H1 (cell line): ENCODE results near the gene WSCD1. TPM values are rescaled to one million over a fixed set of nuclear protein-coding genes. Genes with fewer than 3 reads are reported as not detected.

Source experiments
- CTCF ChIA-PET: fragments of 300-600 bp; sonication (Branson Sonifier 250); formaldehyde crosslinking; loops from one replicate; lab custom pipeline; 2021; ENCODE audit not compliant: partially characterized antibody; lab: Charles Lee
- POLR2A ChIA-PET: fragments of 300-600 bp; sonication (Branson Sonifier 250); formaldehyde crosslinking; loops from one replicate; lab custom pipeline; 2021; ENCODE audit warnings: inconsistent platforms; ENCODE audit not compliant: partially characterized antibody; lab: Charles Lee
- DNase-seq, 2 experiments: peaks; one replicate each; pipeline versions ENCODE4 v3.0.0 to v3.0.0-alpha.2; 2010 to 2022; ENCODE audit warnings: low spot score in 2 of 2, low read depth in 1 of 2, mixed read lengths in 1 of 2
- FAIRE-seq: peaks from 2 replicates; lab custom pipeline; 2011; peaks lifted over from hg19 to GRCh38; lab: Jason Lieb, UNC
- H2AFZ ChIP-seq: 2 replicates; pipeline ENCODE4 v1.8.1; 2012; ENCODE audit warnings: low read length, inconsistent platforms
- H2AK5ac ChIP-seq: 2 replicates; pipeline ENCODE4 v1.6.1; 2013; ENCODE audit warnings: low read depth, low read length
- H2BK120ac ChIP-seq: replicated peaks from 2 replicates; pipeline ENCODE3; 2013; ENCODE audit warnings: low read depth, low read length, inconsistent platforms
- H2BK12ac ChIP-seq: 2 replicates; pipeline ENCODE4 v1.6.1; 2013; ENCODE audit warnings: low read depth, low read length
- H2BK15ac ChIP-seq: 2 replicates; pipeline ENCODE4 v1.6.1; 2013; ENCODE audit warnings: low read length
- H2BK20ac ChIP-seq: 2 replicates; pipeline ENCODE4 v1.6.1; 2013; ENCODE audit warnings: low read length
- H2BK5ac ChIP-seq: 2 replicates; pipeline ENCODE4 v1.6.1; 2013; ENCODE audit warnings: low read depth, low read length
- H3K14ac ChIP-seq: 2 replicates; pipeline ENCODE4 v1.6.1; 2013; ENCODE audit warnings: inconsistent platforms; ENCODE audit not compliant: insufficient read length
- H3K18ac ChIP-seq: 2 replicates; pipeline ENCODE4 v1.6.1; 2013; ENCODE audit warnings: low read length; ENCODE audit errors: extremely low read depth
- H3K23ac ChIP-seq: 2 replicates; pipeline ENCODE4 v1.6.1; 2013; ENCODE audit warnings: inconsistent platforms; ENCODE audit not compliant: insufficient read length
- H3K23me2 ChIP-seq: 2 replicates; pipeline ENCODE4 v1.6.1; 2013; ENCODE audit warnings: low read depth, low read length
- H3K27ac ChIP-seq: 2 replicates; pipeline ENCODE4 v1.6.1; 2011; ENCODE audit warnings: low read depth, low read length, inconsistent platforms
- H3K27me3 ChIP-seq, 4 experiments: replicated peaks in 1 of 4; 1 replicate in 1 of 4; 2 replicates in 3 of 4; pipeline versions ENCODE4 v1.6.1 to v1.8.1; 2011 to 2013; ENCODE audit warnings: low read length in 3 of 4, mild to moderate bottlenecking in 3 of 4, inconsistent platforms in 2 of 4, mixed read lengths in 2 of 4, moderate library complexity in 1 of 4; ENCODE audit not compliant: control insufficient read depth in 3 of 4, insufficient read depth in 3 of 4; ENCODE audit errors: extremely low read depth in 1 of 4
- H3K36me3 ChIP-seq, 4 experiments: 2 replicates each; pipeline versions ENCODE4 v1.6.1 to v1.8.1; 2011 to 2013; ENCODE audit warnings: mild to moderate bottlenecking in 4 of 4, low read length in 3 of 4, moderate library complexity in 2 of 4, control low read depth in 1 of 4, inconsistent platforms in 1 of 4; ENCODE audit not compliant: insufficient read depth in 4 of 4, control insufficient read depth in 2 of 4
- H3K4ac ChIP-seq: replicated peaks from 2 replicates; pipeline ENCODE3; 2013; ENCODE audit warnings: low read length, low read depth, mixed read lengths, inconsistent platforms; ENCODE audit not compliant: insufficient read length
- H3K4me1 ChIP-seq, 4 experiments: replicated peaks in 1 of 4; 1 replicate in 1 of 4; 2 replicates in 3 of 4; pipeline versions ENCODE4 v1.6.1 to v1.8.1; 2011 to 2013; ENCODE audit warnings: low read length in 3 of 4, inconsistent platforms in 2 of 4, mixed read lengths in 1 of 4; ENCODE audit not compliant: insufficient read depth in 4 of 4, control insufficient read depth in 3 of 4
- H3K4me2 ChIP-seq, 2 experiments: 2 replicates each; pipeline versions ENCODE4 v1.6.1 to v1.8.1; 2011 to 2013; ENCODE audit warnings: low read depth in 2 of 2, low read length in 2 of 2, control low read depth in 1 of 2, inconsistent platforms in 1 of 2, mild to moderate bottlenecking in 1 of 2; ENCODE audit not compliant: insufficient read depth in 1 of 2
- H3K4me3 ChIP-seq, 4 experiments: fragments of 200-600, 300-600 bp in 1 of 4; sonication (generic), shearing (Covaris generic), sonication (Bioruptor Twin) in 1 of 4; 2 replicates each; pipeline versions ENCODE4 v1.5.1 to v1.8.1; 2011 to 2016; ENCODE audit warnings: low read length in 4 of 4, low read depth in 3 of 4, control low read depth in 2 of 4, inconsistent platforms in 2 of 4, mild to moderate bottlenecking in 2 of 4, mixed read lengths in 1 of 4, moderate library complexity in 1 of 4; ENCODE audit not compliant: insufficient read depth in 2 of 4; ENCODE audit errors: extremely low read depth in 1 of 4
- H3K56ac ChIP-seq: replicated peaks from 2 replicates; pipeline ENCODE3; 2013; ENCODE audit warnings: low read depth, mild to moderate bottlenecking, mixed read lengths, low read length, inconsistent platforms; ENCODE audit not compliant: insufficient read length
- H3K79me1 ChIP-seq: 2 replicates; pipeline ENCODE4 v1.6.1; 2013; ENCODE audit warnings: low read depth, low read length, control low read depth
- H3K79me2 ChIP-seq, 2 experiments: 2 replicates each; pipeline versions ENCODE4 v1.6.1 to v1.8.1; 2012 to 2013; ENCODE audit warnings: low read length in 2 of 2, mild to moderate bottlenecking in 2 of 2, inconsistent platforms in 1 of 2; ENCODE audit not compliant: insufficient read depth in 2 of 2, control insufficient read depth in 1 of 2
- H3K9ac ChIP-seq, 4 experiments: replicated peaks in 1 of 4; 1 replicate in 1 of 4; 2 replicates in 3 of 4; pipeline versions ENCODE4 v1.6.1 to v1.8.1; 2011 to 2013; ENCODE audit warnings: low read depth in 3 of 4, low read length in 3 of 4, control low read depth in 2 of 4, mild to moderate bottlenecking in 2 of 4, moderate library complexity in 2 of 4, inconsistent platforms in 1 of 4; ENCODE audit errors: extremely low read depth in 1 of 4
- H3K9me3 ChIP-seq, 2 experiments: 2 replicates each; pipeline versions ENCODE4 v1.6.1 to v1.8.1; 2012 to 2013; ENCODE audit warnings: mild to moderate bottlenecking in 2 of 2, moderate library complexity in 2 of 2, control low read depth in 1 of 2, inconsistent platforms in 1 of 2, low read depth in 1 of 2, low read length in 1 of 2, mixed read lengths in 1 of 2; ENCODE audit not compliant: insufficient read depth in 2 of 2
- H4K20me1 ChIP-seq, 2 experiments: replicated peaks in 1 of 2; 2 replicates each; pipeline versions ENCODE3 to v1.8.1; 2011 to 2013; ENCODE audit warnings: inconsistent platforms in 2 of 2, low read length in 2 of 2, mild to moderate bottlenecking in 1 of 2; ENCODE audit not compliant: insufficient read depth in 2 of 2, control insufficient read depth in 1 of 2
- H4K5ac ChIP-seq: 2 replicates; pipeline ENCODE4 v1.6.1; 2013; ENCODE audit warnings: low read length, low read depth, mixed read lengths, inconsistent platforms; ENCODE audit not compliant: insufficient read length
- H4K8ac ChIP-seq: 2 replicates; pipeline ENCODE4 v1.8.0; 2013; ENCODE audit warnings: mild to moderate bottlenecking, moderate library complexity, low read length, inconsistent platforms; ENCODE audit not compliant: insufficient read depth; ENCODE audit errors: extremely low read depth
- H4K91ac ChIP-seq: replicated peaks from 2 replicates; pipeline ENCODE3; 2013; ENCODE audit warnings: low read length, mixed read lengths, inconsistent platforms; ENCODE audit not compliant: insufficient read length
- CREB1 ChIP-seq: IDR thresholded peaks from 2 replicates; pipeline ENCODE4 v1.6.1; 2012; ENCODE audit warnings: inconsistent platforms
- EZH2 ChIP-seq: fragments of 200-600 bp; sonication (generic); IDR thresholded peaks from 2 replicates; pipeline ENCODE4 v1.7.1; 2012; ENCODE audit warnings: low read depth, mild to moderate bottlenecking, moderate library complexity, low read length, inconsistent platforms; ENCODE audit not compliant: severe bottlenecking
- HDAC6 ChIP-seq: IDR thresholded peaks from one replicate; pipeline ENCODE4 v1.7.1; 2012; ENCODE audit warnings: low read depth, mild to moderate bottlenecking, inconsistent platforms, low read length, moderate library complexity
- KDM1A ChIP-seq: fragments of 200-600, 300-600 bp; sonication (generic); IDR thresholded peaks from 2 replicates; pipeline ENCODE4 v1.7.1; 2016; ENCODE audit warnings: mild to moderate bottlenecking, low read length, borderline replicate concordance
- WGBS, 2 experiments: shearing (Covaris generic) in 1 of 2; methylation state at CpG; one replicate each; pipeline versions ENCODE4 v1.1.6 to v1.1.7; 2013 to 2015; ENCODE audit warnings: low lambda C conversion rate in 2 of 2, mixed read lengths in 2 of 2, inconsistent platforms in 1 of 2, low coverage in 1 of 2, missing lambda C conversion rate in 1 of 2; ENCODE audit not compliant: insufficient replicate concordance in 2 of 2, insufficient coverage in 1 of 2, insufficient read length in 1 of 2; ENCODE audit errors: extremely low coverage in 1 of 2, missing lambda C conversion rate in 1 of 2; 5-methylcytosine and 5-hydroxymethylcytosine counted together
- polyA plus RNA-seq, 7 experiments: library from polyadenylated mRNA; depleted of rRNA in 3 of 7; stranded (reverse) in 5 of 7; unstranded in 2 of 7; fragments of >200 nt in 5 of 7; fragments of 200-250 nt in 2 of 7; gene quantifications; 1 replicate in 5 of 7; 2 replicates in 1 of 7; 4 replicates in 1 of 7; pipeline versions ENCODE4 v1.2.1 to v1.2.3, GENCODE V29; 2011 to 2013; ENCODE audit warnings: missing spikeins in 2 of 7, mixed read lengths in 2 of 7
- total RNA-seq: library from RNA; stranded (reverse); fragmentation: NEBNext Ultra II Directional; extraction: Animal tissue kit (Norgen Biotek cat#: 25700); gene quantifications from 2 replicates; pipeline ENCODE4 v1.2.1, GENCODE V29; 2021

WSCD1 gene
- total and polyA plus RNA-seq, 2 of the 8 experiments (the other 6 are each of a cell fraction or from before 2014, with no cell fraction given): 21.9 to 39.0 TPM

DNA sequence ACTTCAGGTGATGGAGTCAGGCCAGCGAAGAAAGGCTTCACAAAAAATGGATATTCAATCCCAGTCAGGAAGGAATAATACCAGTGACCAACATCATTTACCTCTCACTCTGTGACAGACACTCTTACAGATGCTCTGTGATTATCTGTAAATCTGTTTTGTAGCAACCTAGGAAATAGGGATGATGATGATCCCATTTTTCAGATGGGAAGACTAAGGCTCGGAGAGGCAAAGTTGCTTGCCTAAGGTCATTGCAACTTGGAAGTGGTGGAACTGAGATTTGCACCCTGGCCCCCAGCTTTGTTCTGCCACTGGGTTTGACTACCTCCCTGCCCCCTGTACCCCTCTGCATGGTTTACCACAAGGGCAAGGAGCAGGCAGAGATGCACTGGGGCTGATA is 14.1 kb upstream of the WSCD1 start:
- H2BK12ac ChIP-seq: no peak overlapping the region
- H2AK5ac ChIP-seq: no peak overlapping the region
- no peak overlapping the region for H3K9ac ChIP-seq
- no peak overlapping the region for H2BK15ac ChIP-seq
- H3K23me2 ChIP-seq: peaks cover 2% of the 10 kb centered on the region; the same call in 1 of the 2 replicates
- no peaks in the 10 kb centered on the region for H3K36me3 ChIP-seq
- no peak for DNase-seq
- no peaks in the 10 kb centered on the region; a peak in 1 of 7 replicates for H3K4me1 ChIP-seq
- no peaks in the 10 kb centered on the region for H3K27me3 ChIP-seq
- no peaks in the 10 kb centered on the region for H3K79me2 ChIP-seq
- no peak overlapping the region for H3K18ac ChIP-seq
- POLR2A ChIA-PET: no interaction called here
- H4K8ac ChIP-seq: no peak overlapping the region
- no peak for TF ChIP-seq CREB1
- no peak for TF ChIP-seq HDAC6
- no peak for TF ChIP-seq EZH2
- TF ChIP-seq KDM1A: peak; percentile 59; the same call in 1 of the 2 replicates
- no peaks in the 10 kb centered on the region for H3K9me3 ChIP-seq
- no peaks in the 10 kb centered on the region for H3K79me1 ChIP-seq
- H3K27ac ChIP-seq: no peak overlapping the region
- H3K56ac ChIP-seq: no peak overlapping the region
- H3K4me2 ChIP-seq: no peak overlapping the region
- H4K20me1 ChIP-seq: no peaks in the 10 kb centered on the region
- no peak overlapping the region for H3K14ac ChIP-seq
- no peak overlapping the region for H3K4me3 ChIP-seq
- no peak overlapping the region for H2BK5ac ChIP-seq
- no peak overlapping the region for H4K5ac ChIP-seq
- H3K4ac ChIP-seq: no peak overlapping the region
- H2AFZ ChIP-seq: no peak overlapping the region
- no peak overlapping the region for H4K91ac ChIP-seq
- CTCF ChIA-PET: interaction anchor here (0.6 kb wide), 1 partner anchor 13 kb away, joined by 3 read pairs; no protein-coding TSS in a partner anchor
- FAIRE-seq: no peak
- no peak overlapping the region for H2BK120ac ChIP-seq
- WGBS, 2 experiments: 97% methylated on average over 2 of the region's 2 CpGs; no CpG with 5 or more reads in 1 of the 2 experiments
- no peak overlapping the region for H2BK20ac ChIP-seq
- H3K23ac ChIP-seq: no peak overlapping the region
